AG04450 (cell line): ENCODE results near the gene ELK4. TPM values are rescaled to one million over a fixed set of nuclear protein-coding genes. Genes with fewer than 3 reads are reported as not detected.

Experiments used
- CTCF ChIA-PET: fragments of 300-600, 350-600 bp; formaldehyde crosslinking; extraction: SDS; loops from one replicate; lab custom pipeline; 2022; ENCODE audit warnings: antibody characterized with exemption, inconsistent platforms; lab: Charles Lee
- POLR2A ChIA-PET: fragments of 350-600 bp; formaldehyde crosslinking; extraction: SDS; loops from one replicate; lab custom pipeline; 2021; ENCODE audit warnings: antibody characterized with exemption, inconsistent platforms; lab: Yijun Ruan, JAX
- DNase-seq: peaks from one replicate; pipeline ENCODE4 v3.0.0-alpha.2; 2011; ENCODE audit warnings: low read depth, low spot score
- H3K27ac ChIP-seq: one replicate; pipeline ENCODE4 v1.5.1; 2012; ENCODE audit warnings: low read depth, low read length, control low read depth
- H3K27me3 ChIP-seq: one replicate; pipeline ENCODE4 v1.6.0; 2012; ENCODE audit warnings: low read length; ENCODE audit not compliant: control insufficient read depth, insufficient read depth
- H3K4me3 ChIP-seq: 2 replicates; pipeline ENCODE4 v1.5.1; 2011; ENCODE audit warnings: mild to moderate bottlenecking, low read depth, low read length, control low read depth
- H3K9me3 ChIP-seq: 2 replicates; pipeline ENCODE4 v1.5.1; 2012; ENCODE audit warnings: low read length; ENCODE audit not compliant: control insufficient read depth, insufficient read depth
- CTCF ChIP-seq: IDR thresholded peaks from 2 replicates; pipeline ENCODE4 v1.5.1; 2011; ENCODE audit warnings: low read depth, low read length, control low read depth, inconsistent platforms
- polyA plus RNA-seq: library from polyadenylated mRNA; depleted of rRNA; stranded (reverse); fragments of >200 nt; gene quantifications from 2 replicates; pipeline ENCODE4 v1.2.3, GENCODE V29; 2011

The ELK4 gene
- polyA plus RNA-seq, 1 experiment = 8.6 TPM

GRCh38 chr1:205569411-205570172, 62.2 kb downstream of the ELK4 start:
- TF ChIP-seq CTCF = no peak
- Histone ChIP-seq H3K9me3 (no peaks in the 10 kb centered on the region), H3K27ac (no peak overlapping the region), H3K27me3 (peaks cover 73% of the 10 kb centered on the region), H3K4me3 (no peak overlapping the region)
- CTCF ChIA-PET = interaction anchor here (1.1 to 2.1 kb wide), 2 partner anchors 19 to 89 kb away, joined by 4 to 7 read pairs; no protein-coding TSS in a partner anchor
- POLR2A ChIA-PET = no interaction called here
- no peak for DNase-seq

GRCh38 chr1:205568469-205569361, 63.1 kb downstream of the ELK4 start:
- CTCF ChIA-PET = interaction anchor here (2.1 kb wide), 1 partner anchor 20 kb away, joined by 7 read pairs; no protein-coding TSS in a partner anchor
- no peak overlapping the region for H3K27ac ChIP-seq
- POLR2A ChIA-PET = interaction anchor here (0.5 kb wide), 1 partner anchor 901 kb away, joined by 8 read pairs; the partner anchor contains the start of gene IKBKE
- DNase-seq = no peak
- peaks cover 77% of the 10 kb centered on the region for H3K27me3 ChIP-seq
- no peak overlapping the region; the same call in 1 of the 2 replicates for H3K4me3 ChIP-seq
- no peaks in the 10 kb centered on the region for H3K9me3 ChIP-seq
- TF ChIP-seq CTCF = no peak

GRCh38 chr1:205568135-205568468, 63.7 kb downstream of the ELK4 start:
- Histone ChIP-seq H3K9me3 (no peaks in the 10 kb centered on the region), H3K27ac (no peak overlapping the region), H3K4me3 (no peak overlapping the region), H3K27me3 (peaks cover 77% of the 10 kb centered on the region)
- POLR2A ChIA-PET = no interaction called here
- CTCF ChIA-PET = no interaction called here
- DNase-seq = no peak
- TF ChIP-seq CTCF = no peak

- no peak for DNase-seq
- no peak overlapping the region for H3K27ac ChIP-seq
- TF ChIP-seq CTCF = no peak
- H3K9me3 ChIP-seq = no peaks in the 10 kb centered on the region
- ChIA-PET POLR2A (no interaction called here), CTCF (no interaction called here)
- peaks cover 75% of the 10 kb centered on the region for H3K27me3 ChIP-seq
- no peak overlapping the region for H3K4me3 ChIP-seq
These were observed 64.1 kb downstream of the ELK4 start for GRCh38 chr1:205567716-205568115.

GRCh38 chr1:205565799-205566198, 66.0 kb downstream of the ELK4 start:
- POLR2A ChIA-PET = no interaction called here
- CTCF ChIA-PET = interaction anchor here (0.9 kb wide), 1 partner anchor 23 kb away, joined by 3 read pairs; no protein-coding TSS in a partner anchor
- H3K27me3 ChIP-seq = peaks cover 59% of the 10 kb centered on the region

More at GRCh38 chr1:205565799-205566198, 66.0 kb downstream of the ELK4 start:
- peaks cover 2% of the 10 kb centered on the region; the same call in 1 of the 2 replicates for H3K9me3 ChIP-seq
- H3K4me3 ChIP-seq = no peak overlapping the region
- no peak for DNase-seq
- no peak for TF ChIP-seq CTCF
- no peak overlapping the region for H3K27ac ChIP-seq
